ENCODE data around the gene NTF3.
A peak's percentile ranks its signal among the peaks of the same experiment; 100 is the strongest.

NTF3 gene

GRCh38 chr12:5432011-5432400 is at the start of gene NTF3:
NTF3 (plus strand) TSS chr12:5432108; CDS start chr12:5432325, 217 bp downstream.
- no peak for TF ChIP-seq JUND (IDR thresholded peaks at IDR 0.05; ENCODE audit: low read depth)
- in situ Hi-C loops (cut with HindIII; ENCODE audit: low pct_unique_long_range_greater_than_20kb, low sequenced_read_pairs), result no loop called here
- peak in 1 of 2 experiments; percentile 3 for DNase-seq (ENCODE audit: low read depth in 1 of 2, low spot score in 1 of 2)

DNA sequence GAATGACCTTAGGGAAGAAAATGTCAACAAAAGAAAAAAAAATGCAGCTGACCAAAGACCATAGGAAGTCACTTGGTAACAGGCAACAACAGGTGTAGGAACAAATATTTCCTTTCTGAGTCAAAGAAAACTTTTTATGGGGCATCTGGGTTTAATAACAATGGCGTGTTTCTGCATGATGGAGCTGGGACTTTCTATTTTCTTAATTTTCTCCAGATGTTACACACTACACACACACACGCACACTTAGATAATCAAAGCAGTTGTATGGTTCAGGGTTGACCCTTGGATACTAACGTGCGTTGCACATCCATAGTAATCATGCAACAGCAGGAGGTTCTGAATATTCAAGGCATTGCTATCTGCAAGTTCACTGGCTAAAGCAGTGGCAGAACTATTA is 47.9 kb upstream of the NTF3 start:
- no peak for TF ChIP-seq JUND (IDR thresholded peaks at IDR 0.05; ENCODE audit: low read depth)
- DNase-seq (ENCODE audit: low read depth in 1 of 2, low spot score in 1 of 2), result no peak
- in situ Hi-C loops (cut with HindIII; ENCODE audit: low pct_unique_long_range_greater_than_20kb, low sequenced_read_pairs), result no loop called here

DNA sequence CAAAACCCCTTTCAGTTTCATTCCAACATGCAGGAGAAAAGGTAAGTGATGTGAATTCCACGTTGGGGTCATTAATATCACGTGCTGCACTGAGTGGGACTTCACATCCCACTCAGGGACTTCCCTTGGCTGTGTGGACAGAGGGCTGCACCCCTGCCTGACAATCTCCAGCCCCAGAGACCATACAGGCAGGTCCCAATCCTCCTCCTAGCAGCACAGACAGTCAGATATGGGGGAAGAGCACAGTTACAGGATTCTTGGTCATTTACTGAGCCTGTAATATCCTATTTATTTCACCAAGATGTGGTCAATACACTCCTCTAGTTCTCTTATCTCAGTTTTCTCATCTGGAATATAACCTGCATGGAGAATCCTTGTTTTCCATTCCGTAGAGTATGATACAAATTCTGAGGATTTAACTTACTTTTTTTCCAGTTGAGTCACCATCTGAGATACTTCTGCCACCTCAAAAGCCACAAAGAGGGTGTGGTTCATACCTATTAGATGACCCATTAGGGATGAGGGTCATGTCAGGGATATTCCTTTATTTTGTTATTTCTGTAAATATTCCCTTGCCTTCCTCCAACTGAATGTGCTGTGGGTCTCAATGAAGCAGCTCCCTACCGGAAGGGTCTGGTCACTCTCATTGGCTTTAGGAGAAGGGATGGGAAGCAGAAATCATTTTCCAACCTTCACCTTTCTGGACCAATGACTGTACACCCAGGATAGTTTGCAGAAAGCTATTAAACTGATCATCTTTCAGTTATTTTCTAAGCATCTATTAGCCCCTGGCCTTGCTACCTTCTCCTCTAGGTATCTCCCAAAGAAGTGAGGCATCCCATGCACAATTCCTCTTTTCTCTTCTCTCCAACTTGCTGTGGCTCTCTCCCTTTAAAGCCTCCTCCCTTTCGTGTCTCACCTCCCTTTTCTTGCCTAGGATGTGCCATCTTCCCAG is 43.0 kb upstream of the NTF3 start:
- in situ Hi-C loops (cut with HindIII; ENCODE audit: low pct_unique_long_range_greater_than_20kb, low sequenced_read_pairs), result no loop called here
- no peak for DNase-seq (ENCODE audit: low read depth in 1 of 2, low spot score in 1 of 2)
- TF ChIP-seq JUND (IDR thresholded peaks at IDR 0.05; ENCODE audit: low read depth), result no peak

DNA sequence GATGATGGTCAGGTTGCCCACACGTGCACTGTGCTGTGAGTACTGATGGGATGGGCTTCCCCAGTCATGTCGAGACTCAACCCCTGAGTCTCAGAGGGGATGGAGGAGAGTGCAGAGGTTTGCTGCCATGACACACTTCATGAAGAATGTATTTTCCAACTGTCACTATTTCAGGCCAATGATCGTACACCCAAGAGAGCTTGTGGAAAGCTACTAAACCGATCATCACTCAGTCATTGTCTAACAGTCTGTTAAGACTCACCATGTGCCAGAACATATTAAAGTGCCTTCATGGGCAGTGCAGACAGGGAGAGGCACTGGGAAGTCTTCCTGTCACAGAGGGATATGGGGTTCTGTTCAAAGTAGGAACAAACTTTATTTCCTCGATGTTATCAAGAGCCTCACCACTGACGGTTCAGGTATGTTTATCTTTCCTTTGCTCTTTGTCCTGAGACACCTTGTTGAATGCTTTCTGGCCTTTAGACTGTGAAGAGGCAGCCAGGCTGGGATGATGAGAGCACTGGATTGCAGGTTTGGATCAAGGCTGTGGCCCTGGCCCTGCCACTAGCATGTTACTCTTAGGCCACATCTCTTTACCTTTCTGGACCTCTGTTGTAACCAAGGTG is 41.6 kb upstream of the NTF3 start:
- in situ Hi-C loops (cut with HindIII; ENCODE audit: low pct_unique_long_range_greater_than_20kb, low sequenced_read_pairs), result no loop called here
- TF ChIP-seq JUND (IDR thresholded peaks at IDR 0.05; ENCODE audit: low read depth), result no peak
- no peak for DNase-seq (ENCODE audit: low read depth in 1 of 2, low spot score in 1 of 2)

- in situ Hi-C loops (cut with HindIII; ENCODE audit: low pct_unique_long_range_greater_than_20kb, low sequenced_read_pairs), result no loop called here
- DNase-seq (ENCODE audit: low read depth in 1 of 2, low spot score in 1 of 2), result no peak
- TF ChIP-seq JUND (IDR thresholded peaks at IDR 0.05; ENCODE audit: low read depth), result no peak
These were observed 40.3 kb upstream of the NTF3 start for GRCh38 chr12:5391653-5392052.

GRCh38 chr12:5392961-5393360 is 38.9 kb upstream of the NTF3 start:
- no peak for DNase-seq (ENCODE audit: low read depth in 1 of 2, low spot score in 1 of 2)
- no peak for TF ChIP-seq JUND (IDR thresholded peaks at IDR 0.05; ENCODE audit: low read depth)
- in situ Hi-C loops (cut with HindIII; ENCODE audit: low pct_unique_long_range_greater_than_20kb, low sequenced_read_pairs), result no loop called here

DNA sequence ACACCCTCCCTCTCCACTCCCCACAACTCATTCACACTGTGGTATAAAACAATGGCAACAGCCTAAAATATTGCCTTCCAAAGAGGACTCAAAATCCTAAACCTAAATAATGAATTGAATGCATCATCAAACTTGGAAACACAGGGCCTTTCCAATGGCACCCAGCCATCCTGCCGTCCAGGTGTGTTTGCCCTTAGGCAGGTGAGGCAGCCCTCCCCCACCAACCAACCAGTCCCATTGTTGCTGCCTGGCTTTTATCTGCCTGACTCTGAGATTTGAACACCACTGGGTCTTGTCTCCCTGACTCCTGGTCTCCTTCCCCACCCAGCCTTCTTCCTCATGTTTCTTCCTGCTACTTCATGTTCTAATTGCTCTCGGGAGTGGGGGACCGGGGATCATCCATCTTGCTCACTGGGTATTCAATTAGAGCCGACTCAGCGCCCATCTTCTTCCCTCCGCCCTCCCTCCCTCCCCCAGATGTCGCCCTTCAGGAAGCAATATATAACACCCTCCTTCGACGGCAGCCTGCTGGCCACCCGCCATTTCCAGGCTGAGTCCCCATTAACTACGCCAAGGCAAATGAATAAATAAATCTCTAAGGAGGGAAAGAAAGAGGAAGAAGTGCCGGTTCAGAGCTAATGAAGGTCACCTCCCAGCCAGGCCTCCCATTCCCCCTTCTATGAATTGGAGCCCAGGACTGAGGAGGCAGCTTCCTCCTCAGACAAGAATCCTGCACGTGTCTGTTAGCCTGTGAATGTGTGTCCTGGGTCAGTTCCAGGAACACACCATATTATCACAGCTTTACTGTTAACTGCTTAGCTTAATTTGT is 36.3 kb upstream of the NTF3 start:
- in situ Hi-C loops (cut with HindIII; ENCODE audit: low pct_unique_long_range_greater_than_20kb, low sequenced_read_pairs), result no loop called here
- no peak for DNase-seq (ENCODE audit: low read depth in 1 of 2, low spot score in 1 of 2)
- TF ChIP-seq JUND (IDR thresholded peaks at IDR 0.05; ENCODE audit: low read depth), result no peak

GRCh38 chr12:5396541-5396940 is 35.4 kb upstream of the NTF3 start:
- no peak for TF ChIP-seq JUND (IDR thresholded peaks at IDR 0.05; ENCODE audit: low read depth)
- in situ Hi-C loops (cut with HindIII; ENCODE audit: low pct_unique_long_range_greater_than_20kb, low sequenced_read_pairs), result no loop called here
- no peak for DNase-seq (ENCODE audit: low read depth in 1 of 2, low spot score in 1 of 2)

- in situ Hi-C loops (cut with HindIII; ENCODE audit: low pct_unique_long_range_greater_than_20kb, low sequenced_read_pairs), result no loop called here
- TF ChIP-seq JUND (IDR thresholded peaks at IDR 0.05; ENCODE audit: low read depth), result no peak
- no peak for DNase-seq (ENCODE audit: low read depth in 1 of 2, low spot score in 1 of 2)
These were observed 32.6 kb upstream of the NTF3 start for GRCh38 chr12:5399266-5399665.

GRCh38 chr12:5402009-5402935 is 29.6 kb upstream of the NTF3 start:
- in situ Hi-C loops (cut with HindIII; ENCODE audit: low pct_unique_long_range_greater_than_20kb, low sequenced_read_pairs), result no loop called here
- no peak for TF ChIP-seq JUND (IDR thresholded peaks at IDR 0.05; ENCODE audit: low read depth)
- DNase-seq (ENCODE audit: low read depth in 1 of 2, low spot score in 1 of 2), result no peak

DNA sequence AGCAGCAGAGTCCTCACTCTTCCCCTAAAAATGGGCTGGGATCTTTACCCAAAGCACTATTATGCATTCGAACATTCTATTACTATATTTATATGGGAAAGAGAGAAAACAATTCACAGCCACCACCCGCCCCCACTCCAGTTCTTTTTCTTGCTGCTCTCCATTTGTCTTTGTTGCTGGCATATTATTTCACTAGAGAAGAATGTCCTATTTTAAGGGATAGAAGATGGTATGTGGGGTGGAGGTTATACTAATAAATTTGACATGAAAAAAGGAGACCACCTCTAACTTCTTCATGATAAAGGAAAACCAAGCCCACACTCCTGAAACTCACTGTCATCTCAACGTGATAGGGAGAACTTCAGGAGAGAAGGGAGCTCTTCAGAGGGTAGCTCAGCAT is 28.5 kb upstream of the NTF3 start:
- TF ChIP-seq JUND (IDR thresholded peaks at IDR 0.05; ENCODE audit: low read depth), result no peak
- in situ Hi-C loops (cut with HindIII; ENCODE audit: low pct_unique_long_range_greater_than_20kb, low sequenced_read_pairs), result no loop called here

More for the DNA sequence above, 28.5 kb upstream of the NTF3 start:
- DNase-seq (ENCODE audit: low read depth in 1 of 2, low spot score in 1 of 2), result no peak

All from T47D (cell line).